H1 (cell line): ENCODE data around the gene PCID2. TPM values are rescaled to one million over a fixed set of nuclear protein-coding genes. Genes with fewer than 3 reads are reported as not detected.

Source experiments
- CTCF ChIA-PET: fragments of 300-600 bp; sonication (Branson Sonifier 250); formaldehyde crosslinking; loops from one replicate; lab custom pipeline; 2021; ENCODE audit not compliant: partially characterized antibody; lab: Charles Lee
- POLR2A ChIA-PET: fragments of 300-600 bp; sonication (Branson Sonifier 250); formaldehyde crosslinking; loops from one replicate; lab custom pipeline; 2021; ENCODE audit warnings: inconsistent platforms; ENCODE audit not compliant: partially characterized antibody; lab: Charles Lee
- DNase-seq, 2 experiments: peaks; one replicate each; pipeline versions ENCODE4 v3.0.0 to v3.0.0-alpha.2; 2010 to 2022; ENCODE audit warnings: low spot score in 2 of 2, low read depth in 1 of 2, mixed read lengths in 1 of 2
- FAIRE-seq: peaks from 2 replicates; lab custom pipeline; 2011; peaks lifted over from hg19 to GRCh38; lab: Jason Lieb, UNC
- H2AFZ ChIP-seq: 2 replicates; pipeline ENCODE4 v1.8.1; 2012; ENCODE audit warnings: low read length, inconsistent platforms
- H2AK5ac ChIP-seq: 2 replicates; pipeline ENCODE4 v1.6.1; 2013; ENCODE audit warnings: low read depth, low read length
- H2BK120ac ChIP-seq: replicated peaks from 2 replicates; pipeline ENCODE3; 2013; ENCODE audit warnings: low read depth, low read length, inconsistent platforms
- H2BK12ac ChIP-seq: 2 replicates; pipeline ENCODE4 v1.6.1; 2013; ENCODE audit warnings: low read depth, low read length
- H2BK15ac ChIP-seq: 2 replicates; pipeline ENCODE4 v1.6.1; 2013; ENCODE audit warnings: low read length
- H2BK20ac ChIP-seq: 2 replicates; pipeline ENCODE4 v1.6.1; 2013; ENCODE audit warnings: low read length
- H2BK5ac ChIP-seq: 2 replicates; pipeline ENCODE4 v1.6.1; 2013; ENCODE audit warnings: low read depth, low read length
- H3K14ac ChIP-seq: 2 replicates; pipeline ENCODE4 v1.6.1; 2013; ENCODE audit warnings: inconsistent platforms; ENCODE audit not compliant: insufficient read length
- H3K18ac ChIP-seq: 2 replicates; pipeline ENCODE4 v1.6.1; 2013; ENCODE audit warnings: low read length; ENCODE audit errors: extremely low read depth
- H3K23ac ChIP-seq: 2 replicates; pipeline ENCODE4 v1.6.1; 2013; ENCODE audit warnings: inconsistent platforms; ENCODE audit not compliant: insufficient read length
- H3K23me2 ChIP-seq: 2 replicates; pipeline ENCODE4 v1.6.1; 2013; ENCODE audit warnings: low read depth, low read length
- H3K27ac ChIP-seq: 2 replicates; pipeline ENCODE4 v1.6.1; 2011; ENCODE audit warnings: low read depth, low read length, inconsistent platforms
- H3K27me3 ChIP-seq, 4 experiments: replicated peaks in 1 of 4; 1 replicate in 1 of 4; 2 replicates in 3 of 4; pipeline versions ENCODE4 v1.6.1 to v1.8.1; 2011 to 2013; ENCODE audit warnings: low read length in 3 of 4, mild to moderate bottlenecking in 3 of 4, inconsistent platforms in 2 of 4, mixed read lengths in 2 of 4, moderate library complexity in 1 of 4; ENCODE audit not compliant: control insufficient read depth in 3 of 4, insufficient read depth in 3 of 4; ENCODE audit errors: extremely low read depth in 1 of 4
- H3K36me3 ChIP-seq, 4 experiments: 2 replicates each; pipeline versions ENCODE4 v1.6.1 to v1.8.1; 2011 to 2013; ENCODE audit warnings: mild to moderate bottlenecking in 4 of 4, low read length in 3 of 4, moderate library complexity in 2 of 4, control low read depth in 1 of 4, inconsistent platforms in 1 of 4; ENCODE audit not compliant: insufficient read depth in 4 of 4, control insufficient read depth in 2 of 4
- H3K4ac ChIP-seq: replicated peaks from 2 replicates; pipeline ENCODE3; 2013; ENCODE audit warnings: low read length, low read depth, mixed read lengths, inconsistent platforms; ENCODE audit not compliant: insufficient read length
- H3K4me1 ChIP-seq, 4 experiments: replicated peaks in 1 of 4; 1 replicate in 1 of 4; 2 replicates in 3 of 4; pipeline versions ENCODE4 v1.6.1 to v1.8.1; 2011 to 2013; ENCODE audit warnings: low read length in 3 of 4, inconsistent platforms in 2 of 4, mixed read lengths in 1 of 4; ENCODE audit not compliant: insufficient read depth in 4 of 4, control insufficient read depth in 3 of 4
- H3K4me2 ChIP-seq, 2 experiments: 2 replicates each; pipeline versions ENCODE4 v1.6.1 to v1.8.1; 2011 to 2013; ENCODE audit warnings: low read depth in 2 of 2, low read length in 2 of 2, control low read depth in 1 of 2, inconsistent platforms in 1 of 2, mild to moderate bottlenecking in 1 of 2; ENCODE audit not compliant: insufficient read depth in 1 of 2
- H3K4me3 ChIP-seq, 4 experiments: fragments of 200-600, 300-600 bp in 1 of 4; sonication (generic), shearing (Covaris generic), sonication (Bioruptor Twin) in 1 of 4; 2 replicates each; pipeline versions ENCODE4 v1.5.1 to v1.8.1; 2011 to 2016; ENCODE audit warnings: low read length in 4 of 4, low read depth in 3 of 4, control low read depth in 2 of 4, inconsistent platforms in 2 of 4, mild to moderate bottlenecking in 2 of 4, mixed read lengths in 1 of 4, moderate library complexity in 1 of 4; ENCODE audit not compliant: insufficient read depth in 2 of 4; ENCODE audit errors: extremely low read depth in 1 of 4
- H3K56ac ChIP-seq: replicated peaks from 2 replicates; pipeline ENCODE3; 2013; ENCODE audit warnings: low read depth, mild to moderate bottlenecking, mixed read lengths, low read length, inconsistent platforms; ENCODE audit not compliant: insufficient read length
- H3K79me1 ChIP-seq: 2 replicates; pipeline ENCODE4 v1.6.1; 2013; ENCODE audit warnings: low read depth, low read length, control low read depth
- H3K79me2 ChIP-seq, 2 experiments: 2 replicates each; pipeline versions ENCODE4 v1.6.1 to v1.8.1; 2012 to 2013; ENCODE audit warnings: low read length in 2 of 2, mild to moderate bottlenecking in 2 of 2, inconsistent platforms in 1 of 2; ENCODE audit not compliant: insufficient read depth in 2 of 2, control insufficient read depth in 1 of 2
- H3K9ac ChIP-seq, 4 experiments: replicated peaks in 1 of 4; 1 replicate in 1 of 4; 2 replicates in 3 of 4; pipeline versions ENCODE4 v1.6.1 to v1.8.1; 2011 to 2013; ENCODE audit warnings: low read depth in 3 of 4, low read length in 3 of 4, control low read depth in 2 of 4, mild to moderate bottlenecking in 2 of 4, moderate library complexity in 2 of 4, inconsistent platforms in 1 of 4; ENCODE audit errors: extremely low read depth in 1 of 4
- H3K9me3 ChIP-seq, 2 experiments: 2 replicates each; pipeline versions ENCODE4 v1.6.1 to v1.8.1; 2012 to 2013; ENCODE audit warnings: mild to moderate bottlenecking in 2 of 2, moderate library complexity in 2 of 2, control low read depth in 1 of 2, inconsistent platforms in 1 of 2, low read depth in 1 of 2, low read length in 1 of 2, mixed read lengths in 1 of 2; ENCODE audit not compliant: insufficient read depth in 2 of 2
- H4K20me1 ChIP-seq, 2 experiments: replicated peaks in 1 of 2; 2 replicates each; pipeline versions ENCODE3 to v1.8.1; 2011 to 2013; ENCODE audit warnings: inconsistent platforms in 2 of 2, low read length in 2 of 2, mild to moderate bottlenecking in 1 of 2; ENCODE audit not compliant: insufficient read depth in 2 of 2, control insufficient read depth in 1 of 2
- H4K5ac ChIP-seq: 2 replicates; pipeline ENCODE4 v1.6.1; 2013; ENCODE audit warnings: low read length, low read depth, mixed read lengths, inconsistent platforms; ENCODE audit not compliant: insufficient read length
- H4K8ac ChIP-seq: 2 replicates; pipeline ENCODE4 v1.8.0; 2013; ENCODE audit warnings: mild to moderate bottlenecking, moderate library complexity, low read length, inconsistent platforms; ENCODE audit not compliant: insufficient read depth; ENCODE audit errors: extremely low read depth
- H4K91ac ChIP-seq: replicated peaks from 2 replicates; pipeline ENCODE3; 2013; ENCODE audit warnings: low read length, mixed read lengths, inconsistent platforms; ENCODE audit not compliant: insufficient read length
- CTBP2 ChIP-seq: IDR thresholded peaks from 2 replicates; pipeline ENCODE4 v1.7.0; 2011; ENCODE audit warnings: borderline replicate concordance, mild to moderate bottlenecking, moderate library complexity, mixed read lengths, low read length; ENCODE audit not compliant: insufficient read depth, insufficient read length
- KDM1A ChIP-seq: fragments of 200-600, 300-600 bp; sonication (generic); IDR thresholded peaks from 2 replicates; pipeline ENCODE4 v1.7.1; 2016; ENCODE audit warnings: mild to moderate bottlenecking, low read length, borderline replicate concordance
- NRF1 ChIP-seq: IDR thresholded peaks from 2 replicates; pipeline ENCODE4 v1.6.1; 2011; ENCODE audit warnings: mild to moderate bottlenecking, low read depth, low read length, improper control_type of control experiment
- SIRT6 ChIP-seq: IDR thresholded peaks from one replicate; pipeline ENCODE4 v1.7.1; 2012; ENCODE audit warnings: low read length, inconsistent platforms
- TEAD4 ChIP-seq: IDR thresholded peaks from 2 replicates; pipeline ENCODE4 v1.6.1; 2012; ENCODE audit warnings: low read depth, low read length, inconsistent platforms, mixed read lengths
- WGBS, 2 experiments: shearing (Covaris generic) in 1 of 2; methylation state at CpG; one replicate each; pipeline versions ENCODE4 v1.1.6 to v1.1.7; 2013 to 2015; ENCODE audit warnings: low lambda C conversion rate in 2 of 2, mixed read lengths in 2 of 2, inconsistent platforms in 1 of 2, low coverage in 1 of 2, missing lambda C conversion rate in 1 of 2; ENCODE audit not compliant: insufficient replicate concordance in 2 of 2, insufficient coverage in 1 of 2, insufficient read length in 1 of 2; ENCODE audit errors: extremely low coverage in 1 of 2, missing lambda C conversion rate in 1 of 2; 5-methylcytosine and 5-hydroxymethylcytosine counted together
- polyA plus RNA-seq, 7 experiments: library from polyadenylated mRNA; depleted of rRNA in 3 of 7; stranded (reverse) in 5 of 7; unstranded in 2 of 7; fragments of >200 nt in 5 of 7; fragments of 200-250 nt in 2 of 7; gene quantifications; 1 replicate in 5 of 7; 2 replicates in 1 of 7; 4 replicates in 1 of 7; pipeline versions ENCODE4 v1.2.1 to v1.2.3, GENCODE V29; 2011 to 2013; ENCODE audit warnings: missing spikeins in 2 of 7, mixed read lengths in 2 of 7
- total RNA-seq: library from RNA; stranded (reverse); fragmentation: NEBNext Ultra II Directional; extraction: Animal tissue kit (Norgen Biotek cat#: 25700); gene quantifications from 2 replicates; pipeline ENCODE4 v1.2.1, GENCODE V29; 2021

Gene PCID2
- total and polyA plus RNA-seq, 2 of the 8 experiments (the other 6 are each of a cell fraction or from before 2014, with no cell fraction given), result 72.4 to 72.8 TPM

DNA sequence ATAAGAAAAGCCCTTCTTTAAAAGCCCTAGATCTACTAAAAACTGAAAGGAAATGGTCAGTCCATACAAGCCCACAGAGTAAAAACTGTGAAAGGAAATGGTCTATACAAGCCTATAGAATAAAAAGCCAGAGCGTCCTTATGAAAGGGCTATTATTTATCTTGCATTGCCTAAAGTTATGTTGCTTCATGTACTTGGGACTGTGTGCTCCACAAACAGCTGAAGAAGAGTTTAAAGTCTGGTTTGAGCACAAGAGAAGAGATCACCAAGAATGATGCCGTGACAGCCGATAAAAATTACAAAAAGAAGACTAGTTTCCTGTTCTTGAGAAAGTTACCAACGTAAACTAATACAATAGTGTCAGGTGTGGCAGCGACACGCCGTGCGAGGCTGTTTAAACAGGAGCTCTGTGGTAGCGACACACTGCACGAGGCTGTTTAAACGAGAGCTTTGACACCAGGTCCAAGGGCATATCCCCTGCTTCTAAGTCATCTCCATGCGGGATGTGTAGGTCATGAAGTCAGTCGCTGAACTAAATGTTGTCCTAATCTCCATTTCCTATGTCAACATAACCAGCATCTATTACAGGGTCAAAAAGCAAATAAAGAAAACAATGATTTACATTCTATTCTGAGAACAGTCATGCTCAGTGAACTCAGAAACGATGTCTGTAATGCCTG is 24.9 kb downstream of the PCID2 start:
- Histone ChIP-seq H3K36me3 (peaks cover 14 to 67% (median 46%) of the 10 kb centered on the region in 4 experiments), H3K27me3 (no peaks in the 10 kb centered on the region), H3K79me1 (peaks cover 3% of the 10 kb centered on the region; the same call in 1 of the 2 replicates), H3K27ac (no peak overlapping the region), H2BK12ac (no peak overlapping the region), H3K9ac (no peak overlapping the region), H3K14ac (no peak overlapping the region), H2AK5ac (no peak overlapping the region), H3K79me2 (no peaks in the 10 kb centered on the region), H3K23me2 (no peaks in the 10 kb centered on the region)
- no peak for FAIRE-seq
- DNase-seq, result no peak
- WGBS, 2 experiments, result 93% methylated on average over 14 of the region's 14 CpGs; no CpG with 5 or more reads in 1 of the 2 experiments
- TF ChIP-seq CTBP2, result no peak
- no peak for TF ChIP-seq KDM1A
- no peak for TF ChIP-seq TEAD4
- TF ChIP-seq SIRT6, result no peak
- TF ChIP-seq NRF1, result no peak
- TF ChIP-seq, all 59 proteins: peak for 0
- Histone ChIP-seq H2AFZ (no peak overlapping the region), H3K23ac (no peak overlapping the region), H3K9me3 (no peaks in the 10 kb centered on the region), H4K8ac (no peak overlapping the region), H4K20me1 (peaks cover 6 to 22% of the 10 kb centered on the region in 2 experiments), H4K5ac (no peak overlapping the region), H2BK15ac (no peak overlapping the region), H3K18ac (no peak overlapping the region), H3K56ac (no peak overlapping the region), H2BK20ac (no peak overlapping the region), H4K91ac (no peak overlapping the region), H2BK5ac (no peak overlapping the region), H3K4me2 (no peak overlapping the region), H3K4me1 (peaks cover 0 to 10% (median 2%) of the 10 kb centered on the region in 4 experiments; a peak in 5 of 7 replicates), H3K4ac (no peak overlapping the region), H3K4me3 (no peak overlapping the region), H2BK120ac (no peak overlapping the region)
- CTCF ChIA-PET, result interaction anchor here (1.3 kb wide), 1 partner anchor 14 kb away, joined by 3 read pairs; no protein-coding TSS in a partner anchor
- POLR2A ChIA-PET, result interaction anchor here (0.9 to 2.5 kb wide), 4 partner anchors 9 to 19 kb away, joined by 3 to 8 read pairs (median 4); no protein-coding TSS in a partner anchor
